Spleen (tissue), 7 donors: ENCODE measurements around the gene VPS4A.

Experiments used
- POLR2A ChIP-seq, 3 donors: fragments of 450-650 bp; IDR thresholded peaks; one replicate each; pipeline ENCODE4 v1.5.1; 2017; ENCODE audit warnings: antibody characterized with exemption in 3 of 3, mild to moderate bottlenecking in 1 of 3
- TF ChIP-seq, protein P1 (sequence below), 11 experiments: fragments of 200-600 bp in 7 of 11; fragments of 450-650 bp in 4 of 11; sonication (generic) in 4 of 11; IDR thresholded peaks in 8 of 11; conservative IDR thresholded peaks in 3 of 11; 1 replicate in 7 of 11; 2 replicates in 4 of 11; pipeline versions ENCODE4 v1.4.0 to v1.8.0; 2016 to 2021; ENCODE audit warnings: antibody characterized with exemption in 11 of 11, inconsistent platforms in 4 of 11, mild to moderate bottlenecking in 1 of 11
- donor health status: DM: no; HTN: no; CAD: no; lungs with moderate emphysema.
- donor health status: DM: no; HTN: no; CAD: no.
- donor health status: DM: no; HTN: no; CAD: no.

DNA sequence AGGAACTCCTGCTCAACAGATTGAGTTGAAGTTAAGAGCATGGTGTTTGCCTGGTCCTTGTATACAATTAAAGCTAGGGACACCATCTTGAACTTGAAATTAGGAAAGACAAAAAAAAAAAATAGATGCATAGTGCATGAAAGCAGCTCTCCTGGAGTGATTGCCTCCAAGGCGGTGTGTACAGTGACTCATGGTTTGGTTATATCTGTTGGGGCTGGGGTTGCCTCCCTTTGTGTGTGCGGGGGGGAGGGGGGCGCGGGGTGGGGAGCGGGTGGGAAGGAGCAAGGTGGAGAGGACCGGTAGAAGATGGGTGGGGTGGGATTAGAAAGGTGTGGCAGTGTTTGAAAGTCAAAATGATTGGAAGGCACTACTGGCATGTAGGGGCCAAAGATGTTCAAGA, 37.1 kb downstream of the VPS4A start:
- TF ChIP-seq, protein P1, sequence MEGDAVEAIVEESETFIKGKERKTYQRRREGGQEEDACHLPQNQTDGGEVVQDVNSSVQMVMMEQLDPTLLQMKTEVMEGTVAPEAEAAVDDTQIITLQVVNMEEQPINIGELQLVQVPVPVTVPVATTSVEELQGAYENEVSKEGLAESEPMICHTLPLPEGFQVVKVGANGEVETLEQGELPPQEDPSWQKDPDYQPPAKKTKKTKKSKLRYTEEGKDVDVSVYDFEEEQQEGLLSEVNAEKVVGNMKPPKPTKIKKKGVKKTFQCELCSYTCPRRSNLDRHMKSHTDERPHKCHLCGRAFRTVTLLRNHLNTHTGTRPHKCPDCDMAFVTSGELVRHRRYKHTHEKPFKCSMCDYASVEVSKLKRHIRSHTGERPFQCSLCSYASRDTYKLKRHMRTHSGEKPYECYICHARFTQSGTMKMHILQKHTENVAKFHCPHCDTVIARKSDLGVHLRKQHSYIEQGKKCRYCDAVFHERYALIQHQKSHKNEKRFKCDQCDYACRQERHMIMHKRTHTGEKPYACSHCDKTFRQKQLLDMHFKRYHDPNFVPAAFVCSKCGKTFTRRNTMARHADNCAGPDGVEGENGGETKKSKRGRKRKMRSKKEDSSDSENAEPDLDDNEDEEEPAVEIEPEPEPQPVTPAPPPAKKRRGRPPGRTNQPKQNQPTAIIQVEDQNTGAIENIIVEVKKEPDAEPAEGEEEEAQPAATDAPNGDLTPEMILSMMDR (IDR thresholded peaks at IDR 0.05 in 8 of 11, conservative IDR thresholded peaks at IDR 0.05 in 3 of 11): no peak
- no peak for TF ChIP-seq POLR2A (IDR thresholded peaks at IDR 0.05)
